ENCODE results near the gene UQCC3. TPM values are rescaled to one million over a fixed set of nuclear protein-coding genes. Genes with fewer than 3 reads are reported as not detected.
A peak's percentile ranks its signal among the peaks of the same experiment; 100 is the strongest.

The UQCC3 gene
- total and polyA plus RNA-seq, 2 of the 13 experiments (the other 11 are each of a cell fraction or from before 2014, with no cell fraction given), result 7.7 to 16.0 TPM

GRCh38 chr11:62694455-62695167, 23.1 kb downstream of the UQCC3 start (continued):
- TF ChIP-seq DZIP1 (CRISPR knock-in tag; IDR thresholded peaks at IDR 0.05) (no peak), PATZ1 (CRISPR knock-in tag; IDR thresholded peaks at IDR 0.05) (peak; percentile 35; the same call in 1 of the 2 replicates), ZNF280D (CRISPR knock-in tag; IDR thresholded peaks at IDR 0.05) (no peak), SNAPC5 (CRISPR knock-in tag; IDR thresholded peaks at IDR 0.05; ENCODE audit: borderline replicate concordance) (no peak), ZBTB8A (CRISPR knock-in tag; IDR thresholded peaks at IDR 0.05; ENCODE audit: borderline replicate concordance, low read depth) (no peak), ZNF670 (CRISPR knock-in tag; IDR thresholded peaks at IDR 0.05; ENCODE audit: borderline replicate concordance) (no peak), RAD21 (CRISPR knock-in tag; IDR thresholded peaks at IDR 0.05) (peak; percentile 56), NCOA2 (CRISPR knock-in tag; IDR thresholded peaks at IDR 0.05) (no peak), STAT5B (CRISPR knock-in tag; IDR thresholded peaks at IDR 0.05) (no peak), HOXA5 (CRISPR knock-in tag; IDR thresholded peaks at IDR 0.05) (no peak), ZNF552 (CRISPR knock-in tag; IDR thresholded peaks at IDR 0.05; ENCODE audit: borderline replicate concordance) (no peak), PHB2 (IDR thresholded peaks at IDR 0.05; ENCODE audit: partially characterized antibody) (no peak), ATF1 (CRISPR knock-in tag; IDR thresholded peaks at IDR 0.05) (no peak), XRCC5 (optimal IDR thresholded peaks at IDR 0.05; ENCODE audit: low read length) (peak; percentile 50), NONO (IDR thresholded peaks at IDR 0.05) (no peak), NONO (CRISPR knock-in tag; conservative IDR thresholded peaks at IDR 0.05) (no peak), ZBTB38 (CRISPR knock-in tag; IDR thresholded peaks at IDR 0.05) (0 out of 2 replicates have a peak, but pooled peaks have one; percentile 32)
